ENCODE results near the gene PSMD6. TPM values are rescaled to one million over a fixed set of nuclear protein-coding genes. Genes with fewer than 3 reads are reported as not detected.

Gene PSMD6
- total and polyA plus RNA-seq, 9 of the 15 experiments (the other 6 are each of a cell fraction or from before 2014, with no cell fraction given) = 78.2 to 133 (median 113) TPM

- no TSS peak for BruUV-seq (replicated peaks)
- no peaks in the 10 kb centered on the region for H3K79me2 ChIP-seq (ENCODE audit: control insufficient read depth, insufficient read depth, low read length)
- H3K9me1 ChIP-seq (ENCODE audit: control insufficient read depth, insufficient read depth, low read length) = no peaks in the 10 kb centered on the region
- intact Hi-C loops (cut with micrococcal nuclease) (loop anchor here (2.0 kb wide), 1 partner anchor 31 kb away; no protein-coding TSS in a partner anchor), in situ Hi-C loops (cut with MboI) (no loop called here)
- 72% methylated on average over 2 of the region's 3 CpGs for WGBS (ENCODE audit: insufficient coverage, low coverage, missing lambda C conversion rate)
- no peak overlapping the region for H3K27ac ChIP-seq (ENCODE audit: extremely low read depth, low read depth, low read length)
- DNase-seq (ENCODE audit: extremely low read depth in 1 of 4, low spot score in 3 of 4) (peak; percentile 48 to 62 (median 58)), ATAC-seq (peak; percentile 95), FAIRE-seq (no peak)
- H3K9ac ChIP-seq (ENCODE audit: insufficient read depth in 1 of 2, low read depth in 2 of 2, low read length in 2 of 2) = no peak overlapping the region
- no peak overlapping the region for H3K4me3 ChIP-seq
- peaks cover 82% of the 10 kb centered on the region; the same call in 2 of the 3 replicates for H3K36me3 ChIP-seq (ENCODE audit: control insufficient read depth, insufficient read depth, low read length)
- H3K9me3 ChIP-seq (replicated peaks; ENCODE audit: control insufficient read depth, insufficient read depth, low read depth, low read length) = no peaks in the 10 kb centered on the region
- no peaks in the 10 kb centered on the region for H3K27me3 ChIP-seq (ENCODE audit: control insufficient read depth in 2 of 2, insufficient read depth in 2 of 2, low read length in 2 of 2)
- POLR2A ChIA-PET = interaction anchor here (1.5 kb wide), 1 partner anchor 10 kb away, joined by 4 read pairs; no protein-coding TSS in a partner anchor
- no peaks in the 10 kb centered on the region for H4K20me1 ChIP-seq (replicated peaks; ENCODE audit: control insufficient read depth, insufficient read depth, low read length)
- no peak overlapping the region for H3K4me2 ChIP-seq (ENCODE audit: insufficient read depth, low read length)
- no peak overlapping the region for H2AFZ ChIP-seq (ENCODE audit: low read depth, low read length)
- CTCF ChIA-PET (ENCODE audit: low intra/inter-chr PET ratio) = interaction anchor here (0.8 to 1.6 kb wide), 4 partner anchors 32 to 644 kb away, joined by 3 to 4 read pairs (median 4); partner anchors contain the start of gene SCAANT1
- no peaks in the 10 kb centered on the region for H3K4me1 ChIP-seq (replicated peaks in 1 of 2; ENCODE audit: control insufficient read depth in 2 of 2, insufficient read depth in 2 of 2, low read length in 2 of 2)
- TF ChIP-seq GATA2 (CRISPR knock-in tag; IDR thresholded peaks at IDR 0.05) (no peak), ZBTB11 (CRISPR knock-in tag; IDR thresholded peaks at IDR 0.05) (peak in 1 of 3 experiments; percentile 71; a peak in 1 of 6 replicates), NCOA4 (IDR thresholded peaks at IDR 0.05; ENCODE audit: partially characterized antibody) (no peak), ZSCAN32 (CRISPR knock-in tag; IDR thresholded peaks at IDR 0.05) (no peak), ARNT (IDR thresholded peaks at IDR 0.05) (no peak), BCLAF1 (IDR thresholded peaks at IDR 0.05; ENCODE audit: borderline replicate concordance in 1 of 2, control insufficient read depth in 1 of 2, low read depth in 2 of 2, low read length in 1 of 2) (peak in 1 of 2 experiments; percentile 39; a peak in 1 of 4 replicates), MITF (IDR thresholded peaks at IDR 0.05) (no peak), HMGXB4 (CRISPR knock-in tag; IDR thresholded peaks at IDR 0.05) (no peak), THRAP3 (IDR thresholded peaks at IDR 0.05; ENCODE audit: borderline replicate concordance) (no peak)
Observed at GRCh38 chr3:63993653-63994079, 29.6 kb downstream of the PSMD6 start.

Measured in K562 (cell line).